HG03159 (cell line): ENCODE data around the gene CGN.

ENCODE experiments used
- ATAC-seq: cut with Tn5 transposase; IDR thresholded peaks from one replicate; pipeline ENCODE4 v1.9.1; 2021; ENCODE audit warnings: mild to moderate bottlenecking, moderate library complexity; ENCODE audit not compliant: unreplicated experiment

CGN gene, protein sequence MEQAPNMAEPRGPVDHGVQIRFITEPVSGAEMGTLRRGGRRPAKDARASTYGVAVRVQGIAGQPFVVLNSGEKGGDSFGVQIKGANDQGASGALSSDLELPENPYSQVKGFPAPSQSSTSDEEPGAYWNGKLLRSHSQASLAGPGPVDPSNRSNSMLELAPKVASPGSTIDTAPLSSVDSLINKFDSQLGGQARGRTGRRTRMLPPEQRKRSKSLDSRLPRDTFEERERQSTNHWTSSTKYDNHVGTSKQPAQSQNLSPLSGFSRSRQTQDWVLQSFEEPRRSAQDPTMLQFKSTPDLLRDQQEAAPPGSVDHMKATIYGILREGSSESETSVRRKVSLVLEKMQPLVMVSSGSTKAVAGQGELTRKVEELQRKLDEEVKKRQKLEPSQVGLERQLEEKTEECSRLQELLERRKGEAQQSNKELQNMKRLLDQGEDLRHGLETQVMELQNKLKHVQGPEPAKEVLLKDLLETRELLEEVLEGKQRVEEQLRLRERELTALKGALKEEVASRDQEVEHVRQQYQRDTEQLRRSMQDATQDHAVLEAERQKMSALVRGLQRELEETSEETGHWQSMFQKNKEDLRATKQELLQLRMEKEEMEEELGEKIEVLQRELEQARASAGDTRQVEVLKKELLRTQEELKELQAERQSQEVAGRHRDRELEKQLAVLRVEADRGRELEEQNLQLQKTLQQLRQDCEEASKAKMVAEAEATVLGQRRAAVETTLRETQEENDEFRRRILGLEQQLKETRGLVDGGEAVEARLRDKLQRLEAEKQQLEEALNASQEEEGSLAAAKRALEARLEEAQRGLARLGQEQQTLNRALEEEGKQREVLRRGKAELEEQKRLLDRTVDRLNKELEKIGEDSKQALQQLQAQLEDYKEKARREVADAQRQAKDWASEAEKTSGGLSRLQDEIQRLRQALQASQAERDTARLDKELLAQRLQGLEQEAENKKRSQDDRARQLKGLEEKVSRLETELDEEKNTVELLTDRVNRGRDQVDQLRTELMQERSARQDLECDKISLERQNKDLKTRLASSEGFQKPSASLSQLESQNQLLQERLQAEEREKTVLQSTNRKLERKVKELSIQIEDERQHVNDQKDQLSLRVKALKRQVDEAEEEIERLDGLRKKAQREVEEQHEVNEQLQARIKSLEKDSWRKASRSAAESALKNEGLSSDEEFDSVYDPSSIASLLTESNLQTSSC

DNA sequence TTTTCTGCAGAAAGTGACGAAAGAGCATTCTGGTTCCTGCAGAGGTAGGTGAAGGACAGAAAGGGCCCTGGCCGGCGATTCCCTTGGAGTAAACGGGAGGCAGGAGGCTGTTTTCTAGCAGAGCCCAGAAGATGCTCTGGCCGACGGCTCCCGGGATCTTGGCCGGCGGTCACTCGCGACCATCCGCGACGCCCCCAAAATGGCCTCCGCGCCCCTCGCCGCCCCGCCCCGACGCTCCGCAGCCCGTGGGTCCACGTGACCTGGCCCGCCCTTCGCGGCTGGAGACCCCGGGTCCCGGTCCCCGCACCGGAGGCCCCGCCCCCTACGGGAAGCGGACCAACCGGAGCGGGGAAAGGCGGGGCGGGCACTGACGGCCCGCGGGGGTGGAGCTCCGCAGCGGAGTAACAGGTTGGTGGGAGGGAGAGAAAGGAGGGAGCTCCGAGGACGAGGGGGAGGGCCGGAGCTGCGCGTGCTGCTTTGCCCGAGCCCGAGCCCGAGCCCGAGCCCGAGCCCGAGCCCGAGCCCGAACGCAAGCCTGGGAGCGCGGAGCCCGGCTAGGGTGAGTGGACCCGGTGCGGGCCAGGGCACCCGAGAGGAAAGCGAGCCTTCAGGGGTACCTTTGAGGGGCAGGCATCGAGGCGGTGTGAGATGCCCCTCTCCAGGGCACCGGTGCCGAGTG, at the start of gene CGN:
TSS of gene CGN (plus strand) at position 431 of the 679 bp plus-strand sequence. CDS start 7,133 bp downstream, outside the sequence.
- ATAC-seq: peak; percentile 89

DNA sequence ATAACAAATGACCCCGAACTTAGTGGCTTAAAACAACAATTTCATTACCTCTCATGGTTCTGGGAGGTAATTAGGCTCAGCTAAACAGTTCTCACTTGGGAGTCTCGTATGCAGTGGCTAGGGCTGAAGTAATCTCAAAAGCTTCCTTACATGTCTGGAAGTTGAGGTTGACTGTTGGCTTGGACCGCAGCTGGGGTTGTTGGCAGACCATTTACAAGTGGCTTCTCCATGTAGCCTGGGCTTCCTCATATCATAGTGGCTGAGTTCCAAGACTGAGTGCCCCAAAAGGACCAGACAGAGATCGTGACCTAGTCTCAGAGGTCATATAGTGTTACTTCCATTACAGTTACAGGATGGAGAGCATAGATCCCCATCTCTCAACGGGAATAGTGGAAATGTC, 49.5 kb upstream of the CGN start:
- ATAC-seq: no peak

DNA sequence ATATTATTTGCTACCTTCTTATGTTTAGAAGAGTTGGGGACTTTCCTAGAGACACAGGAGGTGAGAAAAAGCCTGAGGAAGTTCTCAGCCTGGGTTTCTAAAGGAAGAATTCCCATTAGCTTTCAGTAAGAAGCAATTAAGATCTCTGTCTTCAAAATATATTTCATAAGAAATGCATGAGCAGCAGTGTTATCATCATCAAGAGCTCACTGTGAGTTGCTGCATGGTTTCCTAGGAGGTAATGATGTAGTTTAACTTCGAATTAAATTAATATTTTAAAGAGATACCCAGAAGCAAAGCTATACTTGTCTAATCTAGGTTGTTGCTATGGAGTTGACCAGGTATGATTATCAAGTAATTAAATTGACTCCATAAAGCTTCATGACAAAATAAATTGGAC, 46.2 kb upstream of the CGN start:
- no peak for ATAC-seq

DNA sequence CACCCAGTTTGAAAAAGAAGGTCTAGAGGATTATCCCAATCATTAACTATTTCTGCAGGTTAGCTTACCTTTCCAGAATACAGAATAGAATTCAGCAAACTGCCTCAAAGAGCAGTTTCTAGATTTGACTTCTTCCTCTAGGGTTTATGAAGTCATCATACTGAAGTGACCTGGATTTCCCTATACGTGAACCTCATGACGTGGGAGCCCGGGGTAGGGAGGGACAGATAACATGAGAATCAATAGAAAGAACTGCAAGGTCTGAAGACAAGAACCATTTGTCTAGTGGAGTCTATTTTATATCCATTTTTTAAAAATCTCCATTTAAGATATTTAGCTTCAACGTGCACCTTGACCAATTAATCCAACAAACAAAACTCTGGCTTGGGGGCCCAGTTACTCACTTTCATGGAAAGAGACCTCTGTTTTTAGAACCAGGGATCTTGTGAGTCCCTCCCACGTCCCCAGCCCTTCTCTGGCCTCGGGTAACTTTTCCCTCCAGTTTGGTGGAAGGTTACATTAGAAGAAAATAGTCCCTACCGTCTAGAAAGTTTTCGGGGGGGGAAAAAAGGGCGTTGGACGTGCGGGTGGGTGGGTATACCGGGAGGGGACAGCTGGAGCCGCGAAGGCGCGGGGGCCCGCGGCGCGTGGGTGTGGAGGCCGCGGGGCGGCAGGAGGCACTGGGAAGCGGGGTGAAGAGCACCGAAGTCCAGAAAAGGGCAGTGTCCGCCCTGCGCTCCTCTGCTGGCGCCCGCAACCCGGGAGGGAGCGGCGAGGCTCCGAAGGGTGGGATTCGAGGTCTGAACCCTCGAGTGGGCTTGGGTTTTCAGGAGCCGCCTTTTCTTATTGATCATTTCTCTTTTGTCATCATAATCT, 38.1 kb upstream of the CGN start:
- ATAC-seq: no peak

DNA sequence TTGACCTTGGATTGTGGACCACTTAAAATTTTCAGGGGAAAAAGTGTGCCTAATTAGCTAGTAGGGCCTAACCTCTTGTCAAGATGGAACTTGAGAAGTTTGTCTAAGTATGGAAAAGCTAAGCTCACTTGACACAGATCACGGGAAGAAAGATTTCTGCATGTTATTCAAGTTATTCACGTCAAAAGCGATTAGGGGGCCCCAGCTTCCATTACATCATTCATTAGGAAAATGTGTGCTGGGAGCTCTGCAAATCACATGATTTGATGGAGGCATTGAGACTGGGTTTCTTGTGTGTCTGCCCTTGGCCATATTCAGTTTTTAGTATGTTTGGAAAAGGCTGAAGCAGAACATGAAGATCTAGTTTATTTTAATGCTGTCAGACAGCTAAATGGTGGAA, 36.4 kb upstream of the CGN start:
- no peak for ATAC-seq

DNA sequence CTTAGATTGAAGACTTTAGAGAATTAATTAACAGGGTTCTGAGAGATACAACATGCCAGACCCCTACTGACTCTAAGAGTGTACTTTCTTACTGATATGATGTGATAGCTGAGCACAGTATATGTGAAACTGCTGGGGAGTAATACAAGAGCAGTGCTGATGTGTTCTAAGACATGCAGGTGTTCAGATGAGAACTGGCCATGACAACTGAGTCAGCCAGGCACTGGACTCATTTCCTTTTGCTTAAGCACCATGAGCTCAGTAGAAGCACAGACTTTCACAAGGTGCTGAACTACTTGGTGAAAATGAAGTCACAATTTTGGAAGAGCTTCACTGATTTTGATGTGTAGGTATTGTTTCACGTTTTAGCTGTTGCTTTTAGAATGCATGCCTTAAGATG, 36.0 kb upstream of the CGN start:
- peak; percentile 84 for ATAC-seq

DNA sequence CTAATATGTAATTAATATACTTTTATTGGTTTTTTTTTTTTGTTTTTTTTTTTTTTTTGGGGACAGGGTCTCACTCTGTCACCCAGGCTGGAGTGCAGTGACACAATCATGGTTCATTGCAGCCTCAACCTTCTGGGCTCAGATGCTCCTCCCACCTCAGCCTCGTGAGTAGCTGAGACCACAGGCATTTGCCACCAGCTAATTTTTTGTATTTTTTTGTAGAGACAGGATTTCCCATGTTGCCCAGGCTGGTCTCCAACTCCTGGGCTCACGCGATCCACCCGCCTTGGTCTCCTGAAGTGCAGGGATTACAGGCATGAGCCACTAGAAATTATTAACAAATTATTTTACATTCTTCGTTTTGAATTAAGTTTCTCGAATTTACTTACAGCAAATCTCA, 35.1 kb upstream of the CGN start:
- no peak for ATAC-seq

DNA sequence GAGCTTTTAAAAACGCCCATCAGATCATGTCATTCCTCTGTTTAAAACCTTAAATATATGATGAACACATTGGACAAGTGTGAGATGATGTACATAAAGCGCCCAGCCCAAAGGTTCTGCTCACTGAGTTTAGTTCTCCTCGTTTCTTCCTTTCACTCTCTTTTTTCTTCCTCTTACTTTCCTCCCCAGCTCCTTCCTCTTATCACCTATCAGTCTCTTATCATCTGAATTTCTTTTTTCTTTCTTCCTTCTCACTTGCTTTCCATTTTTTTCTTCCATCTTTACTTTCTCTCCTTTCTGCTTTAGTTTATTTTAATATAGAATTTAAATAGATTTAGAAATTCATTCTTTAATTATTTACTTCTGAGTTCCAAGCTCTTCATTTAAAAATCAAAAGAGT, 34.1 kb upstream of the CGN start:
- no peak for ATAC-seq

DNA sequence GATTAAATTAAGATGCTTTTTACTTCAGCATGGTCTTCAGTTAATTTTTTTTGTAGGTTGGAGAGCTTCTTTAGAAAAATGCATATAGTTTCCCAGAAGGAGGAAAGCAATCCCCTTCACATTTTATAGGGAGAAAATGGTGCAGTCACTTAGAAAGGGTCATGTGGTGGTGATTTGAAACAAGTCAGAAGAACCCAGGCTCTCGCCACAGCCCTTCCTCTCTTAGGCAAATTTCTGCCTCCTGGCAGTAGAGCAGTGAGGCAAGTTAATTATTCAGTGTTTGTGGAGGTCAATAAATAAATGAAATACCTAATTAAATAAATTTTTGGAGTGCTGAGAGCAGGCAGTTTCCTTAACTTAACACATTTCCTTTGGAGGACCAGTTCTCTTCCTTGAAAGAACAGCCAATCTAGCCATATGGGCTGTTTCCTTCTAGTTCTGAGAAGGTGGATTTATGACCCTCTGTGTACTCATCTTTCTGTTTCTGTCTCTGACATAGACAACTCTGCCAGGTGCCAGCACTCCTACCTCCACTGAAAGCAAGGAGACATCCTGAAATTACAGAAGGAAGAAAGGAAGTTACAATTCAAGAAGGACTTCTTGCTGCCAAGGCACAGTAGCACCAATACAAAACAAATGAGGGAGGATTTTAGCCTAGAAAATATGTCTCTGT, 32.9 kb upstream of the CGN start:
- ATAC-seq: no peak

DNA sequence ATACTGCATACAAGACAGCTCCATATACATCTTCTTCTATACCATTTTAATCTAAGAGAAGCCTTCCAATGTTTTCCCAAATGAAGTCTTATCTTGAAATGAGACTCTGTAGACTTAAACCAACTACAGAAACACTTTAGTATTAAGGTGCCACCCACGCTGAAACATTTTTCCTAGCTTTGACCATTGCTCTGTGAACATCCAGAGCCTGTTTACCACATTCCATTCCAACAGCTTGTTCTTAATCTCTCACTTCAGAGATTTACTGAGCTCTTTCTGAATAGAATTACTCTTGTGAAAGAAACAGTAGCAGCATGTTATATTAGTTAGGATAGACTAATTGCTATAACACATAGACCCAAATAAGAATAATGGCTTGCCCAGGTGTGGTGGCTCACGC, 32.3 kb upstream of the CGN start:
- no peak for ATAC-seq

DNA sequence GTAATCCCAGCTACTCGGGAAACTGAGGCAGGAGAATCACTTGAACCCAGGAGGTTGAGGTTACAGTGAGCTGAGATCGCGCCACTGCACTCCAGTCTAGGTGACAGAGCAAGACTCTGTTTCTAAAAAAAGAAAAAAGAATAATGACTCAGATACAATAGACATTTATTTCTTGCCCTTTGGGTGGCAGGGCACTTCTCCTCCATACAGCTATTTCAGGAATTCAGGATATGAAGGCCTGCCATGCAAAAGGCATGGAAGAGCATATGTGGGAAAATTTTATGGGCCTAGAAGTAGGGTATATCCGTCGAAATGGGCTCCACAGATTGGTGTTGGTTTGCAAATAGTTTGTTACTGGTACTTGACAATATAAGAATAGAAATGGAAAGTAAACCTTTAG, 31.7 kb upstream of the CGN start:
- no peak for ATAC-seq

DNA sequence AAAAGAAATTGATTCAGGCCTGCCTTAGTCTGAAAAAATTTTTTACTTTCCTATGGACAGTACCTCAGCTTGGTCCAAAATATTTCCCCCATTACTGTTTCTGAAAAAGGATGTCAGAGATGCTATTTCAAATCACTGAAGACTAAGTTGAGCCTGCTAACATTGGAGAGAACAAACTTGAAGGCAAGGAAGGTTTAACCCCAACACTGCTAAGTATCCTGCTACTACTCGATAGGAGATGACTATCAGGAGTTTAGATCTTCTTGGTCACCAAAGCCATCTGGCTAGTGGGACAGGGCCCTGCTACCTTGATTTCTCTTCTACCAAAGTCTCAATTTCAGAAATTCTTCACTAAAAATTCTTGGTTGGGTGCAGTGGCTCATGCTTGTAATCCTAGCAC, 29.2 kb upstream of the CGN start:
- ATAC-seq: no peak

DNA sequence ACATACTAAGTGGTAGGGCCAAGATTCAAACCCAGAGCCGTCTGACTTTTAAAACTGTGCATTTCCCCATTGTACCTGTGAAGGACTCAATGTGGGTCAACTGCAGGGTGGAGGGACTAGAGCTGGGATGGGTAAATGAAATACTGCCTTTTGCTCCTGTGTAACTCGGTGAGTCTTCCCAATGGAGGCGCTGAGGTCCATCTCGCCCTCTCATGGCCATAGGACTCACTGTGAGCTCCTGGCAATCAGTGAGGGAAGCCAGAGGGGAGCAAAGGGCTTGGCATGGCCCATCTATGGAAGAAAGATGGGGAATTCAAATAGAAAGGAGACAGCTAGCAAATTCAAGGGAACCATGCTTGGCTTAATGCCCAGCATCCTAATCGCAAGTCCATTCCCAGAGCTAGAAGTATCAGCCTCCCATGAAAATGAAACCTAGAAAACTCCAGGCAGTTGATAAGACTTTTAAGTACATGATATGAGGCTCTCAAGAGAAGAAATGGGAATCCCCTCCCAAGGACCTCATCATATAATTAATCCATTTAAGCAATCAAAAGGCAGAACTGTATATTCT, 25.4 kb upstream of the CGN start:
- no peak for ATAC-seq

DNA sequence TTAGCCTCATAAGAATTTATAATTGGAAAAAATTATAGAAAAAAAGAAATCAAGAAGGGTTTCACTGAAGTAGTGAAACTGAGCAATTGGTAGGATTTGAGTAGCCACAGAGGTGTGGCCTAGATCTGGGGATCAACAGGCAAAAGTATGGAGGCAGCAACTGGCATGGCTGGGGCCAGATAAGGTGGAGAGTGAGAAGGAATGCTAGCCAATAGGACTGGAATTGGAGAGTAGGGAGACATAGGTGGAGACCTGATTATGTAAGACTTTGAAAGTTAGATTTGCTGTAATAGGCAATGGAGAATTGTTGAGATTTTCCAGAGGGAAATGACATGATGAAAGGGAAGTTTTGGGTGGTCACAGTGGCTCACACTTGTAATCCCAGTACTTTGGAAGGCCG, 24.6 kb upstream of the CGN start:
- ATAC-seq: no peak

DNA sequence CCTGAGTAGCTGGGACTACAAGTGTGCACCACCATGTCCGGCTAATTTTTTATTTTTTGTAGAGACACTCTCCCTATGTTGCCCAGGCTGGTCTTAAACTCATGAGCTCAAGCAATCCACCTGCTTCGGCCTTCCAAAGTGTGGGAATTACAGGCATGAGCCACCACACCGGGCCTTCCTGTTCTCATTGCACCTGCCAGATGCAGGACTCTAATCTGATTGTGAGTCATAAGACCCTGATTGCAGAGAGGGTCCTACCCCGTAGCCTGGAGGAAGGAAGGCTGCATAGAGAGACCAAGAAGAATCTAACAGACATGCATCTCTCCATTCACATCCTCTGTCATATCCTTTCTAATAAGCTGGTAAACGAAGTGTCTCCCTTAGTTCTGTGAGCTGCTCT, 19.5 kb upstream of the CGN start:
- no peak for ATAC-seq

DNA sequence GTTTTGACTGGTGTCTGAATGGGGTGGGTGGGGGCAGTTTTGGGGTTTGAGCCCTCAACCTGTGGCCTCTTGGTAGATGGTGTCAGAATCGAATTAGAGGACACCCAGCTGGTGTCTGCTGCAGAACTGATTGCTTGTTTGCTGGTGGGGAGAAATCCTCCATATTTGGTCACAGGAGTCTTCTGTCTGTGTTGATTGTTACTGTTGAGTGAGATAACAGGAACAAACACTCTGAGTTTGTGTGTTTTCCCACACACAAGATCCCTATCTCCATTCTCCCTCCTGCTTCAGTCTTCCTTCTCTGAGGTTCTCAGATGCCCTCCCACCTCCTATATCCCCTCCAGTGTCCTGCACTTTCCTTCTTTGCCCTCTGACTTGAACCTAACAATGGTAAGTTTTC, 19.1 kb upstream of the CGN start:
- no peak for ATAC-seq

DNA sequence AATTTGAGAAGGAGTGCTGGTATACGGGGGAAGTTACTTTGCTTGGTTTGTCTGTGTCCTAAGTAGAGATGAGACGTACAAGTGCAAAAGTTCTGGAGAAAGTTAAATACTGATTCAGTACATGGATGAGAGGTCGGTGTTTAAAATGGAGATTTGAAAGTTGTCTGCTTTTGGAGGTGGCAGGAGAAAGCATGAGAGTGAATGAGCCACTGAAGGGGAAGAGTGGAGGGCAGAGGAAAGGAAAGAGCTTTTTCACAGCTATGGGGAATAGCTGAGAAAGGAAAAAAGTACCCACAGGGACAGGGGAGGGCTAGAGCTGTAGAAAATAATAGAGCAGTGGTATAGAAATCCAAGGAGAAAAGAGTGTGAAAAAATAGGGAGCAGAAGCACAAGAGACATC, 18.1 kb upstream of the CGN start:
- no peak for ATAC-seq

DNA sequence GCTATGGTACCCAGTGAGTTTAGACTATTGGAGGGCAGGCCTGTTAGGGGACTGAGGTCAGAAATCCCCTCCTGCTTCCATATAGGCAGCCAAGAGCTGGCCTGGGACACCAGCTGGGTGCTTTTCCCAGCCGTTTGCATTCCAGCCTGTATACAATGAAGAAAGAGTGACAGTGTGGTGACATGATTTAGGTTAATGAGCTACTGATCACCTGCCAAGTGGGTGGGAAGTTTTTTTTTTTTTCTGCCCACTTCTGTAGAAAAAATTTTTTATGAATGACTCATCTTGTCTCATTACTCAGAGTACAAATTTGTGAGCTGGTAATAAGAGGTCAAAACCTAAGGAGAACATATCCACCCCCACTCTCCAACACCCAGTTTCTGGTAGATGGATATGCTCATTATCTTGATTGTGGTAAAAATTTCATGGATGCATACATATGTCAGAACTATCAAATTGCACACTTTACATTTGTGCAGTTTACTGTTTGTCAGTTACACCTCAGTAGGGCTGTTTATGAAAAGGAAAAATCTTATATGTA, 16.4 kb upstream of the CGN start:
- ATAC-seq: no peak

DNA sequence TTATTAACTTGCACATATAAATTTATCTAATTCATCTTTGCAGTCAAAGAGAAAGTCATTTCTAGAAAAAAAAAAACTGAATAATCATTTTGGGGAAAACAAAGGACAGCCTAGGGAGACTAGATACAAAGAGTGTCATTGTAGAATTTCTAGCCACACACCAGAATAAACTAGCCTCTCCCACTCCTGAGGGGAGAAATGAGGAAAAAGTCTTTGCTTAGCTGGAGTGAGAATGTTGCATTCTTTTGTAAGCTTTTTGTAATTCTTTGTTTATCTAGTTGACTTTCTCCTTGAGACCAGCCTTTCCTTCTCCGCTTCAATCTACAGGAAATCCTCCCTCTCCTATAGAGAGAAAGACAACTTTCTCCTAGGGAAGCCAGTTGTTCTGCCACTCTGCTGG, 15.9 kb upstream of the CGN start:
- no peak for ATAC-seq
